Endodermal cell (in vitro differentiated cells): ENCODE data around the gene COL13A1. TPM values are rescaled to one million over a fixed set of nuclear protein-coding genes. Genes with fewer than 3 reads are reported as not detected.

ENCODE experiments used
- DNase-seq: peaks from one replicate; pipeline ENCODE4 v3.0.0-alpha.2; 2017
- H3K27ac ChIP-seq: 2 replicates; pipeline ENCODE4 v1.5.1; 2013; ENCODE audit warnings: mild to moderate bottlenecking, low read depth, low read length, moderate library complexity
- H3K27me3 ChIP-seq: 2 replicates; pipeline ENCODE4 v1.6.1; 2013; ENCODE audit warnings: mild to moderate bottlenecking, low read length, moderate library complexity; ENCODE audit not compliant: insufficient read depth, control insufficient read depth, poor library complexity, severe bottlenecking
- H3K36me3 ChIP-seq: 2 replicates; pipeline ENCODE4 v1.7.0; 2013; ENCODE audit warnings: mild to moderate bottlenecking, low read length, moderate library complexity; ENCODE audit not compliant: control insufficient read depth, insufficient read depth
- H3K4me1 ChIP-seq: one replicate; pipeline ENCODE4 v1.7.0; 2013; ENCODE audit warnings: low read length; ENCODE audit not compliant: control insufficient read depth, insufficient read depth
- H3K4me3 ChIP-seq: 2 replicates; pipeline ENCODE4 v1.5.1; 2013; ENCODE audit warnings: mild to moderate bottlenecking, low read length, moderate library complexity
- H3K9ac ChIP-seq: 2 replicates; pipeline ENCODE4 v1.6.1; 2013; ENCODE audit warnings: mild to moderate bottlenecking, low read length, moderate library complexity; ENCODE audit not compliant: poor library complexity, severe bottlenecking; ENCODE audit errors: extremely low read depth
- H3K9me3 ChIP-seq: 2 replicates; pipeline ENCODE4 v1.6.1; 2013; ENCODE audit warnings: mild to moderate bottlenecking, low read length, moderate library complexity; ENCODE audit not compliant: control insufficient read depth
- H3K27ac Mint-ChIP-seq: 2 replicates; pipeline ENCODE4 v1.8.0; 2020; ENCODE audit warnings: mixed read lengths
- H3K27me3 Mint-ChIP-seq: 2 replicates; pipeline ENCODE4 v1.8.0; 2021; ENCODE audit warnings: mild to moderate bottlenecking, mixed read lengths; ENCODE audit not compliant: insufficient read depth
- H3K36me3 Mint-ChIP-seq: 2 replicates; pipeline ENCODE4 v1.8.0; 2020; ENCODE audit warnings: low read depth, mixed read lengths
- H3K4me1 Mint-ChIP-seq: 2 replicates; pipeline ENCODE4 v1.8.0; 2020; ENCODE audit warnings: mixed read lengths
- H3K4me3 Mint-ChIP-seq: 2 replicates; pipeline ENCODE4 v1.8.0; 2020; ENCODE audit warnings: mild to moderate bottlenecking, moderate library complexity, mixed read lengths
- H3K9me3 Mint-ChIP-seq: 2 replicates; pipeline ENCODE4 v1.8.0; 2020; ENCODE audit warnings: mild to moderate bottlenecking, mixed read lengths
- WGBS, 2 experiments: methylation state at CpG; one replicate each; pipeline versions ENCODE4 v1.1.5 to v1.1.7; 2013; ENCODE audit warnings: missing lambda C conversion rate in 2 of 2, mixed read lengths in 1 of 2; ENCODE audit not compliant: insufficient coverage in 1 of 2, insufficient read length in 1 of 2; 5-methylcytosine and 5-hydroxymethylcytosine counted together
- total RNA-seq, 2 donors: library from RNA; stranded (reverse); fragmentation: NEBNext Ultra II Directional in 1 of 2; extraction: Animal tissue kit (Norgen Biotek cat#: 25700) in 1 of 2; gene quantifications; 2 replicates in 1 of 2; 3 replicates in 1 of 2; pipeline ENCODE4 v1.2.1, GENCODE V29; 2021
- TF ChIP-seq, protein P1 (sequence below): fragments of 200-600 bp; sonication (generic); conservative IDR thresholded peaks from 2 replicates; pipeline ENCODE4 v1.5.0; 2021; ENCODE audit warnings: antibody characterized with exemption, mild to moderate bottlenecking

The COL13A1 gene
- total RNA-seq, 2 donors from 2014 or later: 15.9 to 20.7 TPM

- Histone ChIP-seq H3K27ac (no peak overlapping the region), H3K4me1 (no peaks in the 10 kb centered on the region), H3K9ac (no peak overlapping the region), H3K4me3 (no peak overlapping the region), H3K36me3 (no peaks in the 10 kb centered on the region), H3K9me3 (no peaks in the 10 kb centered on the region), H3K27me3 (no peaks in the 10 kb centered on the region)
- Mint-ChIP-seq H3K27ac (no peak overlapping the region), H3K9me3 (no peaks in the 10 kb centered on the region), H3K4me3 (no peak overlapping the region), H3K36me3 (peaks cover under 1% of the 10 kb centered on the region), H3K27me3 (no peaks in the 10 kb centered on the region), H3K4me1 (peaks cover 9% of the 10 kb centered on the region)
- WGBS, 2 experiments: 91 to 100% methylated on average over 3 to 6 of the region's 6 CpGs
- DNase-seq: no peak
- TF ChIP-seq, protein P1, sequence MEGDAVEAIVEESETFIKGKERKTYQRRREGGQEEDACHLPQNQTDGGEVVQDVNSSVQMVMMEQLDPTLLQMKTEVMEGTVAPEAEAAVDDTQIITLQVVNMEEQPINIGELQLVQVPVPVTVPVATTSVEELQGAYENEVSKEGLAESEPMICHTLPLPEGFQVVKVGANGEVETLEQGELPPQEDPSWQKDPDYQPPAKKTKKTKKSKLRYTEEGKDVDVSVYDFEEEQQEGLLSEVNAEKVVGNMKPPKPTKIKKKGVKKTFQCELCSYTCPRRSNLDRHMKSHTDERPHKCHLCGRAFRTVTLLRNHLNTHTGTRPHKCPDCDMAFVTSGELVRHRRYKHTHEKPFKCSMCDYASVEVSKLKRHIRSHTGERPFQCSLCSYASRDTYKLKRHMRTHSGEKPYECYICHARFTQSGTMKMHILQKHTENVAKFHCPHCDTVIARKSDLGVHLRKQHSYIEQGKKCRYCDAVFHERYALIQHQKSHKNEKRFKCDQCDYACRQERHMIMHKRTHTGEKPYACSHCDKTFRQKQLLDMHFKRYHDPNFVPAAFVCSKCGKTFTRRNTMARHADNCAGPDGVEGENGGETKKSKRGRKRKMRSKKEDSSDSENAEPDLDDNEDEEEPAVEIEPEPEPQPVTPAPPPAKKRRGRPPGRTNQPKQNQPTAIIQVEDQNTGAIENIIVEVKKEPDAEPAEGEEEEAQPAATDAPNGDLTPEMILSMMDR: no peak
Measured at GRCh38 chr10:69825604-69826003, 23.9 kb downstream of the COL13A1 start.

- no peak for DNase-seq
- no peak overlapping the region for H3K27ac Mint-ChIP-seq
- H3K9me3 ChIP-seq: no peaks in the 10 kb centered on the region
- no peaks in the 10 kb centered on the region for H3K27me3 ChIP-seq
- H3K4me1 ChIP-seq: no peaks in the 10 kb centered on the region
- H3K36me3 Mint-ChIP-seq: no peaks in the 10 kb centered on the region
- H3K27ac ChIP-seq: no peak overlapping the region
- no peak overlapping the region for H3K4me3 Mint-ChIP-seq
- WGBS, 2 experiments: 93 to 96% methylated on average over 7 to 9 of the region's 9 CpGs
- H3K27me3 Mint-ChIP-seq: no peaks in the 10 kb centered on the region
- H3K36me3 ChIP-seq: no peaks in the 10 kb centered on the region
- peaks cover 14% of the 10 kb centered on the region for H3K4me1 Mint-ChIP-seq
- H3K9me3 Mint-ChIP-seq: no peaks in the 10 kb centered on the region
- TF ChIP-seq, protein P1: no peak
- no peak overlapping the region for H3K9ac ChIP-seq
- no peak overlapping the region for H3K4me3 ChIP-seq
Measured at GRCh38 chr10:69826094-69826493, 24.4 kb downstream of the COL13A1 start.

DNA sequence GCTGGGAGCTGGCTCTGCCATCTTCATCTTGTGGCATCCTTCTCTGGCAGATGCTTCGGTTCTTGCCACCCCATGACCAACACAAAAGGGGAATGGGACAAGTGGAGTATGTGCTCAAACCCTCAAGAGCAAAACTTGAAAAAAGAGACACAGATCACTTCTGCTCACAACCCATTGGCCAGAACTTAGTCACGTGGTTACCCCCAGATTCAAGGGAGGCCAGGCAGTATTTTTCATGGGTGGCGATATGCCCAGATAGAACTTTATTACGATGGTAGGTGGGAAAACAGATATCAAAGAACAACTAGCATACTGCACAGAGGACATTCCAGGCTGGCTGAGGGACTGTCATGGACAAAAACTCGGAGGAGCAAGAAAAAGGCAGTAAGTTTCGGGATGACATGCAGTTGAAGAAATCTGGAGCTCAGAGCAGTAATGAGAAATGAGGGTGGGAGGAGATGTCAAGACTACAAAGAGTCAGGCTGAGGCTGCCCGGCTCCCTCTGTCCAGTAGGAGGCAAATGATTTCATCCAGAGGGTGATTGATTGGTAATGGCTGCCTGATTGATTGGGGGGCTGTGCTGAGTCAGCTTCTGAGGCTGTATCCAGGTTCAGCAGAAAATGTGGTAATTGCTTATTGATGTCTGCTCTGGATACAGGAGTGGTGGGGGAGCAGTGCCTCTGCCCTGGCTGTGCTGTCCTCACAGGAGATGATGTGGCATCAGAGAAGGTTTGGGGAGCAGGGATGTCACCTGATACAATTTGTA lies 25.3 kb downstream of the COL13A1 start:
- no peak overlapping the region for H3K27ac Mint-ChIP-seq
- Histone ChIP-seq H3K27ac (no peak overlapping the region), H3K27me3 (no peaks in the 10 kb centered on the region), H3K4me1 (no peaks in the 10 kb centered on the region), H3K9ac (no peak overlapping the region), H3K9me3 (no peaks in the 10 kb centered on the region), H3K4me3 (no peak overlapping the region), H3K36me3 (no peaks in the 10 kb centered on the region)
- H3K36me3 Mint-ChIP-seq: no peaks in the 10 kb centered on the region
- no peaks in the 10 kb centered on the region for H3K27me3 Mint-ChIP-seq
- H3K4me3 Mint-ChIP-seq: no peak overlapping the region
- H3K4me1 Mint-ChIP-seq: peaks cover 18% of the 10 kb centered on the region
- TF ChIP-seq, protein P1: peak; percentile 67
- DNase-seq: no peak
- H3K9me3 Mint-ChIP-seq: no peaks in the 10 kb centered on the region
- WGBS, 2 experiments: 78 to 89% methylated on average over 6 to 7 of the region's 7 CpGs
